K562 treated with DMSO at 1 percent for 12 hours (cell line): Measurements from ENCODE around the gene TSR1. TPM values are rescaled to one million over a fixed set of nuclear protein-coding genes. Genes with fewer than 3 reads are reported as not detected.

Experiments used
- total RNA-seq: library from RNA; unstranded; fragments of 300-600 nt; gene quantifications from 2 replicates; pipeline ENCODE4 v1.2.3, GENCODE V29; 2022; ENCODE audit not compliant: insufficient read depth

Gene TSR1
- total RNA-seq, result 5.3 and 17.3 TPM in 2 replicates

DNA sequence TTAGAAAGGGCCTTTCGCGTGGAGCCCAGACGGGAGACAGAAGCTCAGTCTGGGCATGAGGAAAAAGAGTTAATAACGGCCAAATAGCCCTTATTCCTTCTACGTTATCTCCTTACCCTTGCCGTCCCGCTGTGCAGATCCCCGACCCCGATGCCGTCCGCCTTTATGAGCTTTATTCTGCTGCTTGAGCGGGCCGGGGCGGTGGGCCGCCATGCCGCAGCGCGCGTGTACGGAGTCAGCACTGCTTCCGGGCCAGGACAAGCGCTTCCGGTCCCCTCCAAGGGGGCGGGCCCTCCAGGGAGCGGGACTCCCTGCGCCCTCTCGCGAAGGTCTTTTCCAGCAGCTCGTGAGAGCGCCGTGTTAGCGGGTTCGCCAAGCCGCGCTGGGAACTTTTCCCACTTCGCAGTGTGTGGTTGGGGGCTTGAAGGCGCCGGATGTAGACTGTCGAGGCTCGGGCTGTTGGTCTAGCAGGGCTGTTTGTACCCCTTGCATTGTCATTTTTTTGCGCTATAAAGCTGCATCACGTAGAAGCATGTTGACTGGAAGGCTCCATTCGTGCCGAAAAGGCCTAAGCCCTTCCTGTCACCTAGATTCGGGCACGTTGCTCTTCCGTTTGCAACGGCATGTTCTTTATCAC lies at the start of gene TSR1:
Gene TSR1, minus strand, starts transcription at position 243 of the 637 bp plus-strand sequence. Its CDS starts 30 bp downstream, at position 213.

DNA sequence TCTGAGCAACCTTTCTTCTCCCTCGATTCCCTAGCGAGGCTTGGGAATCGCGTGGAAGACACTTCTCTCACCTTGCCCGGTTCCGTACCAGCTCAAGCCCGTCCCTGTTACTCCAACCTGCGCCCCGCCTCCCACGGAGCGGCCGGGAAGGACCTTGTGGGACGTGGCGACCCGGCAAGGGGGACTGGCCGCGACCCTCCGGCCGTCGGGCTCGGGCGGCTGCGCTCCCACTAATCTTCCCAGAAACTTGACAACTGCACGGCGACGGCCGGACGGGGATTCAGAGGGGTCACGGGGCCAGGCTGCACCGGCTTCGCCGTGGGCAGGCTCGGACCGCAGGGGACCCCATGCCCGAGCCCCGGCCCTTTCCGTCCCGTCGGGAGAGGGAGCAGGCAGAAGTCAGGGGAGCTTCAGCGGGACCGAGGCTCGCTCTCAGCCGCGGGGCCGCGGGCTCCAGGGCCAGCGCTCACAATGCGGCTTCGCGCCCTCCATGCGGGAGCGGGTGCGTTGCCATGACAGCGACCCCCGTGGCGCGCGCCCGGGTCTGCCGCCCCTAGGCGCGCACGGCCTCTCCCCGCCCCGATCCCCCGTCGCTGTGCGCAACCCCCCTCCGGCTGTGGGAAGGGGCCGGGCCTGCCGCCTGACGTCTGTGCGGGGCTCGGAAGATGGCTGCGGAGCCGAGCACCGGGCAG lies 741 bp upstream of the TSR1 start, which contains the start of gene SGSM2:
Gene SGSM2, plus strand, starts transcription at position 650 of the 692 bp plus-strand sequence. CDS start 188 bp downstream, outside the sequence.

DNA sequence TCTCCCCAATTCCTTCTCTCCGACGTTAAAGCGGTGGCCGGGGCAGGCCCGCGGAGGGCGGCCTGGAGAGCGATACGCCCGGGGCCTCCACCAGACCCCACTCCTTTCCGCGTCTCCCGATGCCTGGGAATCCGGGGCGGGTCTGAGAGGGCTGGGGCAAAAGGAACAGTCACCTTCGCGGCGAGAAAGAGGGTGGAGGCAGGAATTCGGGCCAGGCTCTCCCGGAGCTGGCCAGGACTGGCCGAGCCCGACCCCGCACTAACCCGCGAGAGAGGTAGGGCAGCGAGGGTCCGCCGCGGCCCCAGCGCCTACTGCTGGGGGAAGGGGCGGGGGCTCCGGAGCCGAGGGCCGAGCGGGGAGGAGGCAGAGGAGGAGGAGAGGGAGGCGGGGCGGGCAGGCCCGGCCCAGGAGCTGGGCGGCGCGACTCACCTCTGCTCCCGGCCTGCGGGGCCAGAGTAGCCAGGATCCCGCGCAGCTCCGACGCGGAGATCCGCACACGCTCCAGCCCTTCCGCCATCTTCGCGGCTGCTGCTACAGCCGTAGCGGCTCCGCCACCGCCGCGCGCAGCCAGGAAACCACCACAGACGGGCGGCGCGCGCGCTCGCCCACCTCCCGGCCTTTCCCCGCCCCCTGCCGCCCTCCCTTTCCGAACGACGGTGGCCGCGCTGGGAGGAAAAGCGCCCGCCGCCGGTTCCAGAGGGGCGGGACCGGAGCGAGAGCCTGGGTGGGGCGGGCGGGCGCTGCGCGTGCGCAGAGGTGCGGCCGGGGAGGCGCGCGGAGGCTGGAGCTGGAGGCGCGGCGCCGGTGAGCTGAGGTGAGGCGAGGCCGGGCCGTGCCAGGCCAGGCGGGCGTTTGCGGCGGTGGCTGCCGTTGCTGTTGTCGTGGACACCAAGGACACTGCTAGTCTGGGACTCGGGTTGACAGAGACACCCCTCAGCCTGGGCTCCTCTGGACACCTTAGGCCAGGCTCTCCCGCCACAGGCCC lies 32.8 kb downstream of the TSR1 start, which contains the start of the genes SMG6 and SRR:
Gene SMG6, minus strand, starts transcription at position 582 of the 985 bp plus-strand sequence. Its CDS starts 65 bp downstream, at position 517.
Gene SRR, plus strand, starts transcription at position 747 of the 985 bp plus-strand sequence. CDS start 11,611 bp downstream, outside the sequence.

Other genes with a start within 250 kb of the TSR1 start
- 9.5 and 19.5 TPM in 2 replicates for gene SMG6, start 32.7 kb downstream of the TSR1 start, total RNA-seq
- 4.6 and 8.7 TPM in 2 replicates for gene SRR, start 32.5 kb downstream of the TSR1 start, total RNA-seq
- 11.2 and 24.1 TPM in 2 replicates for gene SGSM2, start 1.0 kb upstream of the TSR1 start, total RNA-seq
- 5.2 and 8.5 TPM in 2 replicates for gene MNT, start 64.6 kb upstream of the TSR1 start, total RNA-seq
- gene METTL16, start 175.4 kb upstream of the TSR1 start, total RNA-seq, result 4.1 and 14.6 TPM in 2 replicates